ENCODE measurements around the gene FRMPD2.

GRCh38 chr10:48305905-48306264, 31.4 kb upstream of the FRMPD2 start:
- TF ChIP-seq, protein P1, sequence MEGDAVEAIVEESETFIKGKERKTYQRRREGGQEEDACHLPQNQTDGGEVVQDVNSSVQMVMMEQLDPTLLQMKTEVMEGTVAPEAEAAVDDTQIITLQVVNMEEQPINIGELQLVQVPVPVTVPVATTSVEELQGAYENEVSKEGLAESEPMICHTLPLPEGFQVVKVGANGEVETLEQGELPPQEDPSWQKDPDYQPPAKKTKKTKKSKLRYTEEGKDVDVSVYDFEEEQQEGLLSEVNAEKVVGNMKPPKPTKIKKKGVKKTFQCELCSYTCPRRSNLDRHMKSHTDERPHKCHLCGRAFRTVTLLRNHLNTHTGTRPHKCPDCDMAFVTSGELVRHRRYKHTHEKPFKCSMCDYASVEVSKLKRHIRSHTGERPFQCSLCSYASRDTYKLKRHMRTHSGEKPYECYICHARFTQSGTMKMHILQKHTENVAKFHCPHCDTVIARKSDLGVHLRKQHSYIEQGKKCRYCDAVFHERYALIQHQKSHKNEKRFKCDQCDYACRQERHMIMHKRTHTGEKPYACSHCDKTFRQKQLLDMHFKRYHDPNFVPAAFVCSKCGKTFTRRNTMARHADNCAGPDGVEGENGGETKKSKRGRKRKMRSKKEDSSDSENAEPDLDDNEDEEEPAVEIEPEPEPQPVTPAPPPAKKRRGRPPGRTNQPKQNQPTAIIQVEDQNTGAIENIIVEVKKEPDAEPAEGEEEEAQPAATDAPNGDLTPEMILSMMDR (IDR thresholded peaks at IDR 0.05), result no peak
- no peak for TF ChIP-seq POLR2A (IDR thresholded peaks at IDR 0.05)

Data from lower leg skin (tissue), 3 donors.